Adipocyte (in vitro differentiated cells): ENCODE measurements around the gene SLC66A2.
A peak's percentile ranks its signal among the peaks of the same experiment; 100 is the strongest.

Source experiments
- DNase-seq: peaks from one replicate; pipeline ENCODE4 v3.0.0-alpha.2; 2015; ENCODE audit warnings: low read depth
- H3K27me3 ChIP-seq: replicated peaks from 2 replicates; pipeline ENCODE4 v1.7.0; 2013; ENCODE audit warnings: mild to moderate bottlenecking, low read length, moderate library complexity; ENCODE audit not compliant: control insufficient read depth, insufficient read depth
- H3K36me3 ChIP-seq: 2 replicates; pipeline ENCODE4 v1.7.0; 2013; ENCODE audit warnings: low read length, mild to moderate bottlenecking, moderate library complexity; ENCODE audit not compliant: control insufficient read depth, insufficient read depth, severe bottlenecking
- H3K4me1 ChIP-seq: 2 replicates; pipeline ENCODE4 v1.7.0; 2013; ENCODE audit warnings: mild to moderate bottlenecking, low read length, moderate library complexity; ENCODE audit not compliant: control insufficient read depth, insufficient read depth
- H3K4me3 ChIP-seq: 2 replicates; pipeline ENCODE4 v1.7.0; 2013; ENCODE audit warnings: mild to moderate bottlenecking, low read length, moderate library complexity
- H3K9ac ChIP-seq: 2 replicates; pipeline ENCODE4 v1.7.0; 2013; ENCODE audit warnings: mild to moderate bottlenecking, low read length, moderate library complexity
- H3K9me3 ChIP-seq: 2 replicates; pipeline ENCODE4 v1.7.0; 2013; ENCODE audit warnings: mild to moderate bottlenecking, low read length, moderate library complexity; ENCODE audit not compliant: control insufficient read depth

Gene SLC66A2

DNA sequence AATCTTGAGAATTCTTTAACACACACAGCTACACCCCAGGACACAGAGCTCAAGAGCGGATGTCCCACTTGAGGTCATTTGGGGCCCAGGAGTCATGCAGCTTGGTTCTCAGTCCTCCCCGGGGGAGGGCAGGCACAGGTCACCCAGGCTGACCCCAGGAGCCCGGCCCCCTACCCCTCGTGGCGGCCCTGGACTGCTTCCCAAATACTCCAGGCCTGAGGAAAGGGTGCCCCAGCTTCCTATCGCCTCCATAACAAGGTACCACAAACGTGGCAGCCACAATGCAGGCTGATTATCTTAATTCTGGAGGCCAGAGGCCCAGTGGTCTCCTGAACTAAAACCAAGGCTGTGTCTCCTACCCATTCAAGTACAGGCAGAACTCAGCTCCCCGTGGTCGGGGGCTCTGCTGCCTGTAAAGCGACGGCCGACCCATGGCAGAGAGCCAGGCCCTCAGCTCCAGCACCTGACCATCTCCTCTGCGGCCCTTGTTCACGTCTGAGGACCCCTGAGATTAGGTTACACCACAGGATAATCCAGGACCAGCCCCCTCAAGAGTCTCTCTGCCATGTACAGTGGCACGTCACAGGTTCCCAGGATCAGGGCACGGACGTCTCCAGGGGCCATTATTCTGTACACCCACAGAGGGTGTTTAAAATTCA lies 10.5 kb downstream of the SLC66A2 start:
- H3K27me3 ChIP-seq = no peaks in the 10 kb centered on the region
- H3K36me3 ChIP-seq = peaks cover 56% of the 10 kb centered on the region
- H3K4me1 ChIP-seq = peaks cover 71% of the 10 kb centered on the region
- H3K9ac ChIP-seq = no peak overlapping the region
- H3K4me3 ChIP-seq = no peak overlapping the region
- H3K9me3 ChIP-seq = no peaks in the 10 kb centered on the region
- DNase-seq = no peak

DNA sequence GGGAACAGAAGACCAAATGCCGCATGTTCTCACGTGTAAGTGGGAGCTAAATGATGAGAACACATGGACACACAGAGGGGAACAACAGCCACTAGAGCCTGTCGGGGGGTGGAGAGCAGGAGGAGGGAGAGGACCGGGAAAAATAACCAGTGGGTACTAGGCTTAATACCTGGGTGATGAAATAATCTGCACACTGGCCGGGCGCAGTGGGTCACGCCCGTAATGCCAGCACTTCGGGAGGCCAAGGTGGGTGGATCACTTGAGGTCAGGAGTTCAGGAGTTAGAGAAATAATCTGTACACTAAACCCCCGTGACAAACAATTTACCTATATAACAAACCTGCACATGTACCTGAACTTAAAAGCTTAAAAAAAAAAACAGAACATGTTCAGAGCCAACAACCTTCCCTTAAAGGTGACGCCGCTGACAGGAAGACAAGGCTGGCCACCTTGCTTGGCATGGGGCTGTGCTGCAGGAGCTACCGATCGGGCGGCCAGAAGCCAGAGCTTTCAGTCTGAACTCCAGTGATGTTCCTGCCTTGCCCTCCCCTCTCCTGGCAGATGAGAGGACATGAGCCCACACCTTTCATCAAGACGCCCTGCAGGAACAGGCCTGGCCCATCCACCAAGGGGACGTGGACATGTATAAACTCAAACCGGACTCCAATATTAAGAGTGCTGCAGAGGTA lies 11.2 kb downstream of the SLC66A2 start:
- H3K4me1 ChIP-seq = peaks cover 67% of the 10 kb centered on the region
- no peak for DNase-seq
- no peak overlapping the region for H3K4me3 ChIP-seq
- no peaks in the 10 kb centered on the region for H3K27me3 ChIP-seq
- no peaks in the 10 kb centered on the region for H3K9me3 ChIP-seq
- peaks cover 63% of the 10 kb centered on the region for H3K36me3 ChIP-seq
- no peak overlapping the region for H3K9ac ChIP-seq

DNA sequence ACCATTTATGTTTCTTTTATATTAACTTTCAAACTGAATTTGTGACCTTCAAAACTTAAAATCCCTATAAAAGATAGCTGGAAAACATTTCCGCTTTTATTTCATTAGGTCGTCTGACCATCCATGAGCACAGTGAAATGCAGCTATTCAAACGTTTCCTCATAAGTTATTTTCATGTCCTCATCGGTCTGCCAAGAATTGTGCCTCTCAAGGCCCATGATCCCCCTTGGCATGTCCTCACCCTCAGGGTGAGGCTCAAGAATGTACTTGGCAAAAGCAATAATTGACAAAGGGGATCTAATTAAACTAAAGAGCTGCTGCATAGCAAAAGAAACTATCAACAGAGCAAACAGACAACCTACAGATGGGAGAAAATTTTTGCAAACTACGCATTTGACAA lies 12.4 kb downstream of the SLC66A2 start:
- H3K27me3 ChIP-seq = no peaks in the 10 kb centered on the region
- peak; percentile 25 for DNase-seq
- no peak overlapping the region for H3K4me3 ChIP-seq
- no peak overlapping the region for H3K9ac ChIP-seq
- H3K4me1 ChIP-seq = peaks cover 62% of the 10 kb centered on the region
- H3K9me3 ChIP-seq = no peaks in the 10 kb centered on the region
- H3K36me3 ChIP-seq = peaks cover 70% of the 10 kb centered on the region

DNA sequence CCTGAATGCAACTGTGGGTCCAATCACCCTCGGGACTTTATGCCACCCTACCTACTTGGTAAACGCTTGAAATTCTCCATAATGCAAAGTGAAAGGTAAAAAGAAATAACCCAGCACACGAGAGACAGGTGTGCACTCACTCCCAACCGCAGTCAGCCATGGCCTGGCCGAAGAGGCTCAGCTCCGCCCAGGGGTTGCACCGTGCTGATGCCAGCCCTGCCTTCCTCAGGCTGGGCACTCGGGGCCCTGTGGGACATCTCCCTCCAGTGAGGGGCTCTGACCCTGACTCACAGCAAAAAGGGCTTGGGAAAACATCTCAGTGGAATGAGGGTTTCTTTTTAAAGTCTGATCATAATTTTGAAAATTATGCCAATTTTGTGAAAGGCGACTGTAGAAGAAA lies 13.3 kb downstream of the SLC66A2 start:
- Histone ChIP-seq H3K4me3 (no peak overlapping the region), H3K27me3 (no peaks in the 10 kb centered on the region), H3K4me1 (peaks cover 63% of the 10 kb centered on the region), H3K9ac (no peak overlapping the region), H3K9me3 (peaks cover 2% of the 10 kb centered on the region), H3K36me3 (peaks cover 76% of the 10 kb centered on the region)
- DNase-seq = no peak

DNA sequence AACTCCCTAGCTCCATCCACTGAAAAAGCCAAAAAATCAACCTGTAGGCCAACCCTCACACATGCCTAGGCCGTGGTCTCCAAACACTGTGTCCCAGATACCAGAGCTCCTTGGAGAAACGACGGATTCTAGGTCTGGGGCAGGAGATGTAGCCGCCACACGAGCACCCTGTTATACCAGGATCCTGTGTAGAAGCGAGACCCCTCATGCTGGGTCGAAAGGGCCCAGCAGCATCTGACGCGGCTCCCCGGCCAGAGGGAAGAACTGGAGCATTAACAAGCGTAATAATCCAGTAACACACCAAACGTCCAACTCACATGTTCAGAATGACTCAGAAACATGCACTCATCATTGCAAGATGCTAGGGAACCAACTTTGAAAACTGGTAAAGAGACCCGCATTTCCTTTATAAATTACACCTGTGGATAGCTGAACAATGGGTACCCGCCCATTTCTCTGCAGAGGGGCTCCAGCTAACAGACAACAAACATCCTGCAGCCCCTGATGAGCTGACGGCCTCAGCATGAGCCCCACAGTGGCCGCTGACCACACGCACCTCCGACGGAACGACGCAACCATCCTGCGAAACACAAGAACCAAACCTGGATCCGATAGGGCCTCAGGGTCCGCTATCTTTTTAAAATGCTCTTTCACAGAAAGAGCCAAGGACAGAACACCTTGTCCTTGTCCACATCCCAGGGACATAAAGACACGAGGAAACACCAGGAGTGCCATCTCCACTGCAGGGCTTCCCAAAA lies 14.2 kb downstream of the SLC66A2 start:
- Histone ChIP-seq H3K36me3 (peaks cover 74% of the 10 kb centered on the region), H3K27me3 (no peaks in the 10 kb centered on the region), H3K4me3 (no peak overlapping the region), H3K9me3 (peaks cover 11% of the 10 kb centered on the region), H3K4me1 (peaks cover 55% of the 10 kb centered on the region), H3K9ac (no peak overlapping the region)
- DNase-seq = no peak

DNA sequence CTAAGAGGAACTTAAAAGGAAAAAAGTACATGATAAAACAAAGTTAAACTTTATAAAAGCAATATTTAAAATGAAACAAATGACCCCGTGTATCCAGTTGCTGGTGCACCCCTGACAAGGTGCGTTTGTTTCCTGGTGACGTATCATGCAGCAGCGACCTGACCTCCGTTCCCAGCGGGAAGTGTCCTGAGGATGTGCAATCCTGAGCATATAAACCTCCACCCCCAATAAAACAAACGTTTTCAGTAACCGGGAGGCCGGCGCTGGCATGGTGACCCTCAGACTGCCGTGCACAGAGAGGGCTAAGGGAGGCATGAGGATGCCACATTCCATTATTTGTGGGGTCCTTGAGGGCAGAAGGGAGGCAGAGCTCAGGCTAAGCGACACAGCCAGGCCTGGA lies 14.8 kb downstream of the SLC66A2 start:
- H3K9ac ChIP-seq = no peak overlapping the region
- DNase-seq = no peak
- peaks cover 68% of the 10 kb centered on the region for H3K36me3 ChIP-seq
- peaks cover 48% of the 10 kb centered on the region for H3K4me1 ChIP-seq
- H3K4me3 ChIP-seq = no peak overlapping the region
- H3K27me3 ChIP-seq = no peaks in the 10 kb centered on the region
- H3K9me3 ChIP-seq = peaks cover 17% of the 10 kb centered on the region

DNA sequence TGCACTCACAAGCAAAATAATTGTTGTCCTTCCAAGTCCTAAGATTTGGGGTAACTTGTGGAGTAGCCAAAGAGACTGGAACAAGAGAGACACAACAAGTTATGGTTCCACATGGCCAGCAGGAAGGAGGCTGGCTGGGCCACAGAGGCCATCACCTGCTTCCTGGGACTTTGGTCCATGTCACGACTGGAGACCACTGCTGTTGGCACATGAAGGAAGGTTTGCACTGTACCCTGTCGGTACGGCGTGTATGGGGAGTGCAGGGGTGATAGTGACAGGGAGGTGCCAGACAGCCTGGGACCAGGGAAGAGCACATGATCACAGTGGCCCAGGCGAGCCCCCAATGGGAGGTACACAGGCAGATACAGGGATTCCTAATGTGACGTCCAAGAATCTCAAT lies 15.5 kb downstream of the SLC66A2 start:
- Histone ChIP-seq H3K4me1 (peaks cover 43% of the 10 kb centered on the region), H3K36me3 (peaks cover 64% of the 10 kb centered on the region), H3K4me3 (no peak overlapping the region), H3K9ac (no peak overlapping the region), H3K9me3 (peaks cover 24% of the 10 kb centered on the region), H3K27me3 (no peaks in the 10 kb centered on the region)
- DNase-seq = no peak

DNA sequence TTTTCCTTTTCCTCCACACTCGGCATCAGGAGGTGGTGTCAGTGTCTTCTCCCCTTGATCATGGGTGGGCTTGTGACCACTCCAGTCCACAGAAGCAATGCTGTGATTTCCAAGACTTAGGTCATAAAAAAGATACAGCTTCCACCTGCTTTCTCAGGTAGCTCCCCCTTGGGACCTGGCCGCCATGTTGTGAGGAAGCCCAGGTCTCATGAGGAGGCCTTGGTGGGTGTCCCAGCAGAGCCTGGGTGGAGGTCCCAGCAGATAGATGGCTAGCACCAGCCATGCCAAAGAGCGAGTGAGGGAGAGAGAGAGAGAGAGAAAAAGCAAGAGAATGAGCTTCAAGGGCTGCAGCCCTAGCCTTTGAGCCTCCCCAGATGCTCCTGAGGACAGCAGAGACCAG lies 16.0 kb downstream of the SLC66A2 start:
- H3K9me3 ChIP-seq = peaks cover 28% of the 10 kb centered on the region
- H3K4me3 ChIP-seq = no peak overlapping the region
- H3K36me3 ChIP-seq = peaks cover 63% of the 10 kb centered on the region
- no peak overlapping the region for H3K9ac ChIP-seq
- no peaks in the 10 kb centered on the region for H3K27me3 ChIP-seq
- peaks cover 43% of the 10 kb centered on the region for H3K4me1 ChIP-seq
- no peak for DNase-seq

DNA sequence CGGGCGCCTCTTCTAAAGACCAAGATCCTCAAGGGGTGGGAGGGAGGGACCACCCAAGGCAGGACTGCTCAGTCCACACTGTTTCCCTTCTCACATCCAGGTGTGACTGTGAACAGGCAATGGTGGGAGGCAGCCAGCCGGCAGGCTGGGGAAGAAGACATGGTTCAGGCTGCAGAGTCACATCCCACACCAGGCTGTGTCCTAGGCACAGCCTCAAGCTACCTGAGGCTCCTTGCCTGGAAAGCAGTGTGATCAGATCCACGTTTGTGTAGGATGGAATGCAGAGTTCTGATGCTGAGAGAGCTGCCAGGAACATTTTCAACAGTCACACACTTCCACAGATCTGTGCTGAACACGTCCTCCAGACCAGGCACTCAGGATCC lies 16.4 kb downstream of the SLC66A2 start:
- no peak overlapping the region for H3K4me3 ChIP-seq
- H3K9ac ChIP-seq = no peak overlapping the region
- H3K9me3 ChIP-seq = peaks cover 32% of the 10 kb centered on the region
- no peaks in the 10 kb centered on the region for H3K27me3 ChIP-seq
- no peak for DNase-seq
- peaks cover 63% of the 10 kb centered on the region for H3K36me3 ChIP-seq
- peaks cover 43% of the 10 kb centered on the region for H3K4me1 ChIP-seq

DNA sequence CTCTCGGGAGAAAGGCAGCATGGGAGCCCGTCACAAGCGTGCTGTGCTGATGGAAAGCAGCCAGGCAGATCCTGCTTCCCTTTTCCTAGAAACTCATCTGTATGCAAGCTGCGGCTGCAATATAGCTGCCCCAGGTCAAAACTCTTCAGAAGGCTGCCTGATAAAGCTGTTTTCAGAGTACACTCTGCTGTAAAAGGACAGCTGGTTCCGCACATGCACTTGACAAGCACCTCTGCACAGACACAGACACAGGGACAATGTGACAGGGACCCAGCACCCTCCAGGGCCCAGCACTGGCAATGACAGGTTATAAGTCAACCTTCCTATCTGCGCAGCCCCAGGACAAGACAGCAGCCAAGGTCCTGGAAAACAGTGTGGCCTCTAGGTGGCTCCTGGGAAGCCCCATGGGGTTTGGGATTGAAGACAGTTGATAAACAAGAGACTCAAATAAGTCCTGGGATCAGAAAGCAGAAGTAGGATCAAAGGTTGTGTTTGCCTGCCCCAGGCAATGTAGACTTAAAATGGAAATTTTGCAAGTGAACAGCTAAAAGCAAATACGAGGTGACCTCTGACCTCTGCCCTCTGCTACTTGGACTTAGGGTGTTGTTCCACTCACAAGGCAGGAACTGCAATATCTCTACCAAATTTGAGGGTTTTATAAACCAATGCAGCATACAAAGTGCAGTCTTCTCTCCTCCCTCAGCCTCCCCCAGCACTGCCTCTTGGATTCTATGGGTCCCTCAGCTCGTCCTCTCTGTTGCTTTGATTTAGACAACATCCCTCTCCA lies 16.9 kb downstream of the SLC66A2 start:
- Histone ChIP-seq H3K4me3 (no peak overlapping the region), H3K36me3 (peaks cover 67% of the 10 kb centered on the region), H3K9me3 (peaks cover 38% of the 10 kb centered on the region), H3K9ac (no peak overlapping the region), H3K27me3 (no peaks in the 10 kb centered on the region), H3K4me1 (peaks cover 41% of the 10 kb centered on the region)
- DNase-seq = no peak

DNA sequence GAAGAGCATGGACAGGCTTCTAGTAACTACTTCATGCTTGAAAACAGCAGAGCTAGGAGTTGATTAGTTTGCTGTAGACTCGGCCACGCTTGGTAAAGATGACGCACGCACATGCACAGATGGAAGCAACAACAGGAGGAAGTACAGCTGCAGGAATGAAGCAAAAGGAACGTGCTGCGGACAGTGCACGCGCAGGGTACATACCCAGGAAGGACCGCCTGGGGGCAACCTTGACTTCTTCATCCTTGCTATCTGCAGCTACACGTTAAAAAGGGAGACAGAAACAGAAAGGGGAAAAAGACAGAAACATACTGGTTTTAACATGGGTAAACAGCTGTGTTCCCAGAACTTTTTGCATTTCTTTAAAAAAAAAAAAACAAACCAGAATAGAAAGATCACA lies 17.7 kb downstream of the SLC66A2 start:
- Histone ChIP-seq H3K9ac (no peak overlapping the region), H3K36me3 (peaks cover 74% of the 10 kb centered on the region), H3K4me3 (no peak overlapping the region), H3K27me3 (no peaks in the 10 kb centered on the region), H3K4me1 (peaks cover 34% of the 10 kb centered on the region), H3K9me3 (peaks cover 46% of the 10 kb centered on the region)
- no peak for DNase-seq
